ENCODE data around the gene ARHGEF2.

DNA sequence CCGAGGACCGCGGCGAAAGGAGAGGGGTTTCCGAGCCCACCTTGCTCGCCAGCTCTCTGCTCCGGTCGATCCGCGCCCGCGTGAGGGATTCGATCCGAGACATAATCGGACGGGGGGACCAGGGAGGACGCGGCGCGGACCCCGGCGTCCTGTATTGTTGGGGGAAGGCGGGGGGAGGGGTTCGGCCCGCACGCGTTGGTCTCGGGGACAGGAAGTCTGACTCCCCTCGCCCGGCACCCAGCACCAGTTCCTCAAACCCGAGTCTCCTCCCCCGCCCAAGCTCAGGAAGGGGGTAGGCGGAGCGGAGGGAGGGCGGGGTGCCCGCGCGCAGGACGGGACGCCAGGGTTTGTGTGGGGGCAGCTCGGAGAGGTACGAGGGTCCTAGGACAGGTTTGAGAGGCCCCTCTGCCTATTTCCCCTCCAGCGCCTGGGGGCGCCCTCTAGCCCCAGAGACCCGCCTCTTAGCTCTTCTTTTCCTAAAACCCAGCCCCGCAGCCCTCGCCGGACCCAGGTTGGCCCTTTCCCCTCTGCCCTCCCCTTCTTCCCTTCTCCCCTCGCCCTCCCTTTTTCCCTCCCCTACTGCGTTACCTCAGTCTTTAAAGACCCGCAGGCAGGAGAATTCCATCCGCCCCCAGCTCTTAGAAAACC, at the start of gene ARHGEF2:
- no peak for TF ChIP-seq FOS (IDR thresholded peaks at IDR 0.05; ENCODE audit: borderline replicate concordance, insufficient read depth, low read length)
- TF ChIP-seq, protein P1, sequence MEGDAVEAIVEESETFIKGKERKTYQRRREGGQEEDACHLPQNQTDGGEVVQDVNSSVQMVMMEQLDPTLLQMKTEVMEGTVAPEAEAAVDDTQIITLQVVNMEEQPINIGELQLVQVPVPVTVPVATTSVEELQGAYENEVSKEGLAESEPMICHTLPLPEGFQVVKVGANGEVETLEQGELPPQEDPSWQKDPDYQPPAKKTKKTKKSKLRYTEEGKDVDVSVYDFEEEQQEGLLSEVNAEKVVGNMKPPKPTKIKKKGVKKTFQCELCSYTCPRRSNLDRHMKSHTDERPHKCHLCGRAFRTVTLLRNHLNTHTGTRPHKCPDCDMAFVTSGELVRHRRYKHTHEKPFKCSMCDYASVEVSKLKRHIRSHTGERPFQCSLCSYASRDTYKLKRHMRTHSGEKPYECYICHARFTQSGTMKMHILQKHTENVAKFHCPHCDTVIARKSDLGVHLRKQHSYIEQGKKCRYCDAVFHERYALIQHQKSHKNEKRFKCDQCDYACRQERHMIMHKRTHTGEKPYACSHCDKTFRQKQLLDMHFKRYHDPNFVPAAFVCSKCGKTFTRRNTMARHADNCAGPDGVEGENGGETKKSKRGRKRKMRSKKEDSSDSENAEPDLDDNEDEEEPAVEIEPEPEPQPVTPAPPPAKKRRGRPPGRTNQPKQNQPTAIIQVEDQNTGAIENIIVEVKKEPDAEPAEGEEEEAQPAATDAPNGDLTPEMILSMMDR (IDR thresholded peaks at IDR 0.05; ENCODE audit: extremely low read depth in 1 of 2, insufficient read depth in 1 of 2, low read depth in 1 of 2, low read length in 2 of 2): peak in 1 of 2 donors; percentile 44
- peak; percentile 57 for TF ChIP-seq POLR2AphosphoS5 (IDR thresholded peaks at IDR 0.05; ENCODE audit: insufficient read depth, low read depth, low read length)
- TF ChIP-seq, protein P2, sequence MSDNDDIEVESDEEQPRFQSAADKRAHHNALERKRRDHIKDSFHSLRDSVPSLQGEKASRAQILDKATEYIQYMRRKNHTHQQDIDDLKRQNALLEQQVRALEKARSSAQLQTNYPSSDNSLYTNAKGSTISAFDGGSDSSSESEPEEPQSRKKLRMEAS (IDR thresholded peaks at IDR 0.05; ENCODE audit: insufficient read depth, insufficient read length): no peak
- TF ChIP-seq POLR2A (IDR thresholded peaks at IDR 0.05; ENCODE audit: low read depth, low read length): peak; percentile 72
- no peak for TF ChIP-seq GATA2 (IDR thresholded peaks at IDR 0.05; ENCODE audit: insufficient read depth, insufficient read length, low read depth, low read length)
- TF ChIP-seq EZH2 (IDR thresholded peaks at IDR 0.05; ENCODE audit: borderline replicate concordance, low read depth, low read length, severe bottlenecking): no peak
- no peak for TF ChIP-seq JUN (IDR thresholded peaks at IDR 0.05; ENCODE audit: borderline replicate concordance, insufficient read depth, insufficient read length, low read depth)
- no peak for TF ChIP-seq MYC (IDR thresholded peaks at IDR 0.05; ENCODE audit: low read depth, low read length)

Measured in endothelial cell of umbilical vein (primary cell).